Thyroid gland (tissue), 4 donors: ENCODE data around the gene C10orf105.

Experiments used
- CTCF ChIP-seq, 6 experiments: fragments of 200-600 bp in 3 of 6; fragments of 450-650 bp in 3 of 6; sonication (generic) in 3 of 6; IDR thresholded peaks; one replicate each; pipeline ENCODE4 v1.5.1; 2016 to 2019; ENCODE audit warnings: antibody characterized with exemption in 6 of 6, mild to moderate bottlenecking in 2 of 6, inconsistent platforms in 1 of 6, moderate library complexity in 1 of 6
- POLR2A ChIP-seq, 2 donors: fragments of 450-650 bp; IDR thresholded peaks; one replicate each; pipeline ENCODE4 v1.6.1; 2017; ENCODE audit warnings: antibody characterized with exemption in 2 of 2, mild to moderate bottlenecking in 2 of 2, moderate library complexity in 1 of 2

- TF ChIP-seq CTCF (IDR thresholded peaks at IDR 0.05) (no peak), POLR2A (IDR thresholded peaks at IDR 0.05) (no peak)
Observed at GRCh38 chr10:71688256-71688655, 31.3 kb downstream of the C10orf105 start.
